ENCODE results near the gene GSTA2. TPM values are rescaled to one million over a fixed set of nuclear protein-coding genes. Genes with fewer than 3 reads are reported as not detected.

Gene GSTA2
- total and polyA plus RNA-seq, 2 of the 13 experiments (the other 11 are each of a cell fraction or from before 2014, with no cell fraction given) = 0.75 to 13.7 TPM

DNA sequence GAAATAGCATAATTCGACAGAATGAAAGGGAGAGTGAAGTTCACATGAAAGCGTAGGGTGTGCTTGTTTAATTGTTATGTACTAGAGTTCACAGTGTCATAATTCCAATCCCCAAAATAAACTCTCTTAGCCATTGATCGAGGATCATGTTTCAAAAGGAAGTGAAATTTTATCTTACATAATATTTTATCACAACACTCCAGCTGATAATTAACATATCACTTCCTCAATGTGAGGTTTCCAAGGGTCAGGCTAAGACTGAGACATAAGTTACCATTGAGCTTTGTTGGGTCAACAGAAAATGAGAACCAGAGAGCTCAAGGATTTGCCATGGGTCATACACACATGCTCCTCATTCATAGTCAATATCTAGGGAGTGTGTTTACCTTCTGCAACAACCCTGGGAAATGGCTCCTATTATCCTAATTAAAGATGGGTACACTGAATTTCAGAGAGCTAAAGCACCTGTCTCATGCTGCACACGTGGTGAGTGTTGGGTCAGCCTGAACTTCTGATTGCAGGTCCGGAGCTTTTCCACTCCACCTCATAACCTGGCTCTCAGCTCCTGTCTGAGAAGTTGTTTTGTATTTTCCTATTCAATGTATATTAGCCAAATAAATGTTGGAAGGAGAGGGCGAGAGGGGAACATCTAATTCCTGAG is 3.0 kb downstream of the GSTA2 start:
- ChIA-PET POLR2A (no interaction called here), CTCF (ENCODE audit: low intra/inter-chr PET ratio, low total read pairs) (no interaction called here)
- TF ChIP-seq SIX1 (CRISPR knock-in tag; IDR thresholded peaks at IDR 0.05; ENCODE audit: borderline replicate concordance) (peak; percentile 81; the same call in 1 of the 2 replicates), SIX4 (CRISPR knock-in tag; IDR thresholded peaks at IDR 0.05) (peak; percentile 23; the same call in 1 of the 2 replicates), JARID2 (CRISPR knock-in tag; IDR thresholded peaks at IDR 0.05; ENCODE audit: insufficient replicate concordance) (no peak), FOSL2 (CRISPR knock-in tag; IDR thresholded peaks at IDR 0.05) (no peak), HIVEP1 (CRISPR knock-in tag; IDR thresholded peaks at IDR 0.05) (no peak), ZNF878 (CRISPR knock-in tag; IDR thresholded peaks at IDR 0.05) (no peak), ONECUT2 (CRISPR knock-in tag; IDR thresholded peaks at IDR 0.05) (0 out of 2 replicates have a peak, but pooled peaks have one; percentile 10)
- TF ChIP-seq, protein P1, sequence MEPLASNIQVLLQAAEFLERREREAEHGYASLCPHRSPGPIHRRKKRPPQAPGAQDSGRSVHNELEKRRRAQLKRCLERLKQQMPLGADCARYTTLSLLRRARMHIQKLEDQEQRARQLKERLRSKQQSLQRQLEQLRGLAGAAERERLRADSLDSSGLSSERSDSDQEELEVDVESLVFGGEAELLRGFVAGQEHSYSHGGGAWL (CRISPR knock-in tag; IDR thresholded peaks at IDR 0.05) = no peak
- no peak overlapping the region for H3K9ac ChIP-seq (ENCODE audit: insufficient read depth, low read depth, low read length)
- DNase-seq (ENCODE audit: low spot score) (no peak), ATAC-seq (no peak), FAIRE-seq (no peak)
- H3K4me2 ChIP-seq (ENCODE audit: low read depth, low read length) = no peak overlapping the region
- WGBS (ENCODE audit: low lambda C conversion rate) = 83% methylated on average over 6 of the region's 6 CpGs
- no peaks in the 10 kb centered on the region for H3K27me3 ChIP-seq (ENCODE audit: control insufficient read depth in 1 of 2, insufficient read depth in 2 of 2, low read length in 2 of 2)
- H2AFZ ChIP-seq (ENCODE audit: low read length) = no peak overlapping the region
- no TSS peak for BruUV-seq (replicated peaks)
- peaks cover 46% of the 10 kb centered on the region for H3K4me1 ChIP-seq (ENCODE audit: insufficient read depth, low read length)
- no peaks in the 10 kb centered on the region for H3K36me3 ChIP-seq (replicated peaks in 1 of 2; ENCODE audit: control insufficient read depth in 1 of 2, insufficient read depth in 2 of 2, low read length in 2 of 2)
- H3K79me2 ChIP-seq (ENCODE audit: insufficient read depth, low read length) = no peaks in the 10 kb centered on the region
- peaks cover 4% of the 10 kb centered on the region; the same call in 1 of the 2 replicates for H3K9me3 ChIP-seq (ENCODE audit: low read length)
- intact Hi-C loops (cut with micrococcal nuclease; ENCODE audit: unreplicated experiment) = loop anchor here (5.0 kb wide), 1 partner anchor 33 kb away; no protein-coding TSS in a partner anchor
- H3K27ac ChIP-seq (ENCODE audit: extremely low read length, insufficient read depth, low read length) = no peak overlapping the region
- no peaks in the 10 kb centered on the region for H4K20me1 ChIP-seq (ENCODE audit: insufficient read depth, low read length)
- in situ Hi-C loops (cut with HindIII; ENCODE audit: extremely low pct_ligation_motif_present, low pct_unique_long_range_greater_than_20kb) = no loop called here
- no peak overlapping the region for H3K4me3 ChIP-seq (replicated peaks in 1 of 3; ENCODE audit: insufficient read depth in 1 of 3, low read depth in 2 of 3, low read length in 3 of 3)

DNA sequence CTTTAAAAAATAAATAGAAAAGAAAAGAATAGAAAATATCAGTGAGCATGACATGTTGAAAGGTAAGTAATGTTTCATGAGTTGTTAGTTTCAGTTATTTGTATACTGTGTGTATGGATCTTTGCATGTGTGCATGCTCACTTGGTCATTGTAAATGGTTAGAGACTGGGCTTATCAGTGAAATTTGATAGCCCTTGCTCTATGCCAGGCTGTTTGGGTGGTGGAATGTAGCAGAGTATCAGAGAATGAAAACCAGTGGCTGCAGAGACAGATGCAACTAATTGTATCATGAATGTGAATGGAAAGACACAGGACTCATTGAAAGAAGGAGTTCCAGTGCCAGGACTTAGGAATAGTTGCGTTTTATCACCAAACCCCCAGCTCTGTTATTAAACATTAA is 4.2 kb downstream of the GSTA2 start:
- peak; percentile 35; the same call in 1 of the 3 replicates for ATAC-seq
- intact Hi-C loops (cut with micrococcal nuclease; ENCODE audit: unreplicated experiment) = no loop called here
- Histone ChIP-seq H3K4me3 (replicated peaks in 1 of 3; ENCODE audit: insufficient read depth in 1 of 3, low read depth in 2 of 3, low read length in 3 of 3) (no peak overlapping the region), H4K20me1 (ENCODE audit: insufficient read depth, low read length) (no peaks in the 10 kb centered on the region), H3K79me2 (ENCODE audit: insufficient read depth, low read length) (no peaks in the 10 kb centered on the region), H3K4me2 (ENCODE audit: low read depth, low read length) (no peak overlapping the region), H3K36me3 (replicated peaks in 1 of 2; ENCODE audit: control insufficient read depth in 1 of 2, insufficient read depth in 2 of 2, low read length in 2 of 2) (no peaks in the 10 kb centered on the region), H3K9ac (ENCODE audit: insufficient read depth, low read depth, low read length) (no peak overlapping the region), H3K4me1 (ENCODE audit: insufficient read depth, low read length) (peaks cover 46% of the 10 kb centered on the region), H3K27me3 (ENCODE audit: control insufficient read depth in 1 of 2, insufficient read depth in 2 of 2, low read length in 2 of 2) (no peaks in the 10 kb centered on the region), H3K9me3 (ENCODE audit: low read length) (peaks cover 4% of the 10 kb centered on the region; the same call in 1 of the 2 replicates), H2AFZ (ENCODE audit: low read length) (no peak overlapping the region), H3K27ac (ENCODE audit: extremely low read length, insufficient read depth, low read length) (no peak overlapping the region)
- no peak for FAIRE-seq
- no TSS peak for BruUV-seq (replicated peaks)
- CTCF ChIA-PET (ENCODE audit: low intra/inter-chr PET ratio, low total read pairs) = no interaction called here
- POLR2A ChIA-PET = no interaction called here
- in situ Hi-C loops (cut with HindIII; ENCODE audit: extremely low pct_ligation_motif_present, low pct_unique_long_range_greater_than_20kb) = no loop called here
- 96% methylated on average over 1 of the region's 1 CpG for WGBS (ENCODE audit: low lambda C conversion rate)
- peak; percentile 94 for TF ChIP-seq SIX1 (CRISPR knock-in tag; IDR thresholded peaks at IDR 0.05; ENCODE audit: borderline replicate concordance)
- 0 out of 2 replicates have a peak, but pooled peaks have one; percentile 37 for TF ChIP-seq GATAD2A (CRISPR knock-in tag; IDR thresholded peaks at IDR 0.05)
- TF ChIP-seq, protein P2, sequence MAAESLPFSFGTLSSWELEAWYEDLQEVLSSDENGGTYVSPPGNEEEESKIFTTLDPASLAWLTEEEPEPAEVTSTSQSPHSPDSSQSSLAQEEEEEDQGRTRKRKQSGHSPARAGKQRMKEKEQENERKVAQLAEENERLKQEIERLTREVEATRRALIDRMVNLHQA (CRISPR knock-in tag; IDR thresholded peaks at IDR 0.05) = no peak
- no peak for TF ChIP-seq ZNF496 (CRISPR knock-in tag; IDR thresholded peaks at IDR 0.05; ENCODE audit: insufficient replicate concordance)
- TF ChIP-seq ZNF644 (CRISPR knock-in tag; IDR thresholded peaks at IDR 0.05; ENCODE audit: low read depth) = 0 out of 2 replicates have a peak, but pooled peaks have one; percentile 30
- TF ChIP-seq SIX4 (CRISPR knock-in tag; IDR thresholded peaks at IDR 0.05) = peak; percentile 86
- peak; percentile 19 for DNase-seq (ENCODE audit: low spot score)
